GM18505 (cell line): ENCODE measurements around the gene PLCD1.
"Not testable (repeated sequence)": the region's sequence is repeated elsewhere in the genome, so short reads cannot be mapped to it uniquely, and the experiment has no call there.

Experiments
- ATAC-seq: cut with Tn5 transposase; IDR thresholded peaks from one replicate; pipeline ENCODE4 v1.9.1; 2021; ENCODE audit not compliant: unreplicated experiment
- POLR2A ChIP-seq: IDR thresholded peaks from 4 replicates; pipeline ENCODE4 v1.6.1; 2011; ENCODE audit warnings: borderline replicate concordance; ENCODE audit not compliant: insufficient read depth, insufficient read length; ENCODE audit errors: extremely low read depth

PLCD1 gene

GRCh38 chr3:37987751-37988179, 41.7 kb downstream of the PLCD1 start:
- no peak for ATAC-seq
- no peak for TF ChIP-seq POLR2A

GRCh38 chr3:37987315-37987697, 42.1 kb downstream of the PLCD1 start:
- no peak for ATAC-seq
- no peak for TF ChIP-seq POLR2A

GRCh38 chr3:37986479-37987314, 42.7 kb downstream of the PLCD1 start:
- TF ChIP-seq POLR2A = no peak
- no peak for ATAC-seq

- TF ChIP-seq POLR2A = no peak
- no peak for ATAC-seq
Observed at GRCh38 chr3:37985637-37986320, 43.7 kb downstream of the PLCD1 start.

- no peak for TF ChIP-seq POLR2A
- ATAC-seq = no peak
Observed at GRCh38 chr3:37984596-37984995, 44.8 kb downstream of the PLCD1 start.

GRCh38 chr3:37984051-37984450, 45.4 kb downstream of the PLCD1 start:
- ATAC-seq = no peak
- TF ChIP-seq POLR2A = no peak

- TF ChIP-seq POLR2A = no peak
- ATAC-seq = no peak
Observed at GRCh38 chr3:37982331-37982730, 47.1 kb downstream of the PLCD1 start.

GRCh38 chr3:37981348-37981664, 48.1 kb downstream of the PLCD1 start:
- no peak for TF ChIP-seq POLR2A
- no peak for ATAC-seq

GRCh38 chr3:37980462-37981347, 48.7 kb downstream of the PLCD1 start:
- no peak for ATAC-seq
- no peak for TF ChIP-seq POLR2A

GRCh38 chr3:37979541-37980461, 49.6 kb downstream of the PLCD1 start:
- ATAC-seq = no peak
- TF ChIP-seq POLR2A = no peak

- TF ChIP-seq POLR2A = no peak
- peak; percentile 73 for ATAC-seq
Observed at GRCh38 chr3:37974121-37975083, 55.0 kb downstream of the PLCD1 start.

GRCh38 chr3:37973246-37974054, 56.0 kb downstream of the PLCD1 start:
- no peak for TF ChIP-seq POLR2A
- no peak for ATAC-seq

- ATAC-seq = not testable (repeated sequence)
Observed at GRCh38 chr3:37972056-37972455, 57.4 kb downstream of the PLCD1 start.
